ENCODE measurements around the gene ADAM12.

ADAM12 gene

DNA sequence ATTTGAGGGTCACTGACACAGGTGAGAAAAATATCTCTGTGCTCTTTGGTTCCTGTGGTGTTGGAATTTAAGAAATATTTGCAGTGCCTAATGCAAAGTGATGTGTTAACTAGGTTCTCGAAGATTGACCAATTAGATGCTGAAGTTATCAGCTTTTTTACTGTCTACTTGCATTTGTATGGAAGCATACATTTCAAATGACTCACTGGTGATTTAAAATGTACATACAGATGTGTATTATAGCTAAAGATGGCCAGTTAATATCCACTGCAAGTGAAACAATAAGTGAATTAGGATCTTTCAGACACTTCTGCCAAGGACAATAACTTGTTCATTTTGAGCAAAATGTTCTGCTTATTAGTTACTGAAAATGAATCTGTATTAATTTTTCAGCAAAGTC is 287.0 kb downstream of the ADAM12 start:
- no peak for DNase-seq

DNA sequence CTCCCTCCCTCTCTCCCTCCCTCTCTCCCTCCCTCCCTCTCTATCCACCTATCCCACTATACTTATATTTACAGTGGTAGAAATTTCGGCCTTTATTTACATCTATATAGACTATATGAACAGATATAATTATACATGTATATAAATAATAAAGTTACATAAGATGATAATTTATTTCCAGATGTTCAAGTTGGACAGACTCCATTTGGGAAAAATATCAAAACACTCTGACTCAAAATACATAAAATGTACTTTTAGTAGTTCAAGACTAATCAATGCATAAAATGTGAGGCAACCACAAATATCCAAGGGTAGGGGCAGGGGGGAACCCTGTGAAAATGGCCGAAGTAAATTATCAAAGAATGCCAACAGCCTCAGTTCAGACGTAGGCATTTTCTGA is 288.9 kb downstream of the ADAM12 start:
- DNase-seq = no peak

DNA sequence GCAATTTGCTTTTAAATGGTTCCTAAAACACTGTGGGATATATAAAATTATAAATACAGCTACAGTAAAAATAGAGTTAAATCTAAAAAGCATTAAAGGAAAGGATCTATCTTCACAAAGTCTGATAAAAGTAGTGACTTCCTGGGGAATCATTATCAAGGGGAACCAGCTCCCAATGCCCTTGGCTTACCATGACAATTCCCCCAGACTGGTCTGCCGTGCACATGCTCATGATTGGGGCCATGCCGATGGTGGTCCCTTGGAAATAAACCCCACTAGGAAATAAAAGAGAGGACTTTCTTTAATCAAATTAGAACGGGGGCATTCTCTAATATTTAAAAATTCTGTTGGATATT is 290.1 kb downstream of the ADAM12 start:
- DNase-seq = no peak

DNA sequence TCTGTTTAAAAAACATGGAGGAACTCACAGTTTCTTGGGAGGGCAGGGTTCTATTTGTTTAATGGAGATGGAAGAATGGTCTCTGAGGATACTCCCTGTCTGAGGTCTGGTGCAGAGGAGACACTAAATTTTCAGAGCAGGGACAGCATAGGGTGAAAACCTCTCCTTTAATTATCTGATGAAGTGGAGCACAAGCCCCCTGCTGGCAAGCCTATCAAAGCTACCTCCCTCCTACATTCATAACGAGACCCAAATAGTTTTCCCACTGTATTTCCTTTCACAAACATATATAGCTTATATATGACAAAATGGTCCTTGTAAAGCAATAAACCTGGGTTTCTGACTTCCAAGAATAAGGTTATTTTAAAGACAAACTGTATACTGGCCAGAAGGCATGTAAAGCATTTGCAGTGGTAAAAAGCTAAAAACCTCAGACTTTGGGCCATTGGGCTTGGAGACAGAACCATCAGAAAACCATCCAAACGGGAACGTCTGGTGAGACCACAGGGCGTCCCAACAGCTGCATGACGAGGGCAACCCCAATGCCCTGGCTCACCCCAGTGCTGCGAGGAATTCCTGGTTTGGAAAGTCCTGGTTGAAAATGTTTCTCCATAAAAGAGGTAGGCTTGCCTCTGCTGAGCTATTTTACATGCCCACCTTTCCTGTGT is 290.6 kb downstream of the ADAM12 start:
- no peak for DNase-seq

DNA sequence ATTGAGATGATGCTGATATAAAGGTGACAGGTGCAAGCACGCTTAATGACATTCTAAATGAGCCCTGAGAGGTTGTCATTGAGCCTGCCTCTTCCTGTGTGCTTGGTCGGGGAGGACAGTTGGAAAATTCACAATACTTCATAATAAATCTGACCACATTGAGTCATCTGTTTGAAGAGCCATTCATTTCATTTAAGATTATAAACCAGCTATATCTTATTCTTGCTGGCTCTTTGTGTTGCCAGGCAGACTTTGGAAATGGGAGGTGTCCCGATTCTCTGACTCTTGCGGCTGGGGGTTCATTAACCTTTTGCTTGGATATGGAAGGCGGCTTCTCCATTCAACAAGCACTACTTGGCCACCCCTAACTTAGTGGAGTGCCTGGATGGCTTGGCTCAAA is 293.7 kb downstream of the ADAM12 start:
- DNase-seq = no peak

DNA sequence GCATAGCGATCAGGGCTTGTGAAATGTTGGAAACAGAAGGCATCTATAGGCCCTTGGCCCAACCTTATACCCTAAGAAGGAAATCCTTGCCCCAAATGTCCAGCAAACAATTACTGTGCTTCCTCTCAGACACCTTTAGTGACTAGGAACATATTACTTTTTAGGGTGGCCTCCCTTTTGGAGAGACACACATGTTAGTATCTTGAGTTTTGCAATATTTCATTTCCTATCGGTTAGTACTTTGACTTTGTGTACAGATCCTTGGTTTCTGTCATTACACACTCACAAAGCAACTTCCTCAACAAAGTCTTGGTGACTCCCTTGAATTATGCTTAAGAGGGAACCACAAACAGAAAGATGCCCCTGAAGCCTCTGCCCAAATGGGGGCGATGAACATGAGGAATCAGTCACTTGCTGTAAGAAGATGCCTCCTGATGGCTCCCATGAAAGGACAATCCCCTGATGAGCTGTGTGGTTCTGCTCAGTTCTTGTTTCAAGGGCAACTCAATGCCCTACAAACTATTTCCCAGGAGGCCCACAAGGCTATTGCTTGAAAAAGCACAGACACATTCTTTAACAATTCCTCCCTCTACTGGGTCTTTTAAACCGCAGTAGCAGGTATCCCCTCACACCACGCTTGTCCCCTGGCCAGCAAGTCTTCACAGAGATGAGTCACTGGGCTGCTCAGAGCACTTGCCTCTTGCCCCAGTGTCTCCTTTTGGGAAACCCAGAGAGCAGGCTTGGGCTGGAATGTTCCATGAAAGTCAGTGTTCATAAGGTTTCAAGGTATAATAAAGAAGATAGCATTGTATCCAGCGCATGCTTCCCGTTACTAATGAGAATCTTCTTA is 295.7 kb downstream of the ADAM12 start:
- no peak for DNase-seq

DNA sequence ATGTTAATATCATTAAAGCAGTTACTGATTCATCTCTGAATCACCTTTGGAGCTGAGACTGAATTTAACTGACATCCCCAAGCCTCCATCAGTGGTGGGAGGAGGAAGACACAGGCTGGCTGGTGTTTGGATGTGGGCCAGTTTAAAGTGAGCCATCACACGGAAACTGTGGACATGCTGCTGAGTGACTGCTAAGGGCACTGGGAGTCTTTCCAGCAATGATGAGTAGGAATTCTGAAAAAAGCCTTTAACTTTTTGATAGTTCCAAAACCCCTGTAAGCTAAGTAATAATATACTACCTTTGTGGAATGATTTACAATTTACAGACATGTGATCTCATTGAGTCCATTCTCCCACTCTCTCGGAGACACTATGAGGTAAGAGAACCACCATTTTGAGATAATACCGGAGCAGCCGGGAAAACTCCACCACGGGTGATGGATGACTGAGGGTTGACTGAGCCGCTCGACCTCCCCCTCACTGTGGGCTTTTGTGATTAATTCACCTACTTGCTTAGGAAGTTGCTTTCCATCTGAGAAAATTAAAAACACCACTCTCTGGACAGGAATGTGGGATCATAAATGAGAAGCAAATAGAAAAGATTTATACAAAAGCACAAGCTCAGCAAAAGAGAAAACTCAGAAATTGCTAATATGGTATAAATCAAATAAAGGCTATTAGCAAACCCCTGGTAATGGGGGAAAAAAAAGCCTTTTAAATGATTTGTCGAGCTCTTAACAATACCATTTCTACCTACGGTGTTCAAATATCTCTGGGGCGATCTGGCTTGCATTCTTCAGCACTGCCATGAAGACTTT is 297.2 kb downstream of the ADAM12 start:
- no peak for DNase-seq

DNA sequence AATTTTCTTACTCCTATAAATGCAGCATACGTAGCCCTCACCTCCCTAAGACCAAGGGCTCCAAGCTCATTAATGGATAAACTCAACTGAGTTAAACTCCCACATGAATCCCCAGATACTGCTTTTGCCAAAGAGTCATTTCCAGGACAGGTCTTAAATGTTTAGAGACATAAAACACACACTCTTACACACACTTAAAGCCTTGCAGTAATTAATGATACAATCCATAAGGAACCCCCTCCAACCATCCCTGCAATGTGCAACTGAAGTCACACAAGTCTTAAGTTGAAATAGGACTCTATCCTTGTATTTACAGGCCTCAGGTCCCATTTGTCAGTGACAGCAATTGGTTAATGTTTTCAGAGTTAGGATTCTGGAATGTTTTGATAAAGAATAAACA is 297.8 kb downstream of the ADAM12 start:
- no peak for DNase-seq

- no peak for DNase-seq
Measured at GRCh38 chr10:126087796-126088505, 300.3 kb downstream of the ADAM12 start.

GRCh38 chr10:126087153-126087680 is 301.1 kb downstream of the ADAM12 start:
- no peak for DNase-seq

DNA sequence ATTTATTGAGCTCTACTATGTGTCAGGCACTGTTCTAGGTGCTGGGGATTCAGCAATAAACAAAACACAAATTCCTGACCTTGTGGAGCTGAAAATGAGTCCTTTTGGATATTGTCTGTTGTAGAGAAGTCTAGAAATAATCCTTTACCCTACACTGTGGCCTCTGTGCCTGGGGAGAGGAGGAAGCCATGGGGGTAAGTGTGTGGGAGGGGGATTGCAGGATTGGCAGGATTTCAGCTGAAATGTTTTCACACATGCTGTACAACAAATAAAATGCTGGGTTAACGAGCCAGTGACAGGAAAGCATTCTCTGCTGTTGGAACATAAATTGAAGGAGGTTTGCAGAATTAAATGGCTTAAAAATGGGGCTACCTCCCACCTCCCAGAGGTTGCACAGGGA is 302.5 kb downstream of the ADAM12 start:
- no peak for DNase-seq

DNA sequence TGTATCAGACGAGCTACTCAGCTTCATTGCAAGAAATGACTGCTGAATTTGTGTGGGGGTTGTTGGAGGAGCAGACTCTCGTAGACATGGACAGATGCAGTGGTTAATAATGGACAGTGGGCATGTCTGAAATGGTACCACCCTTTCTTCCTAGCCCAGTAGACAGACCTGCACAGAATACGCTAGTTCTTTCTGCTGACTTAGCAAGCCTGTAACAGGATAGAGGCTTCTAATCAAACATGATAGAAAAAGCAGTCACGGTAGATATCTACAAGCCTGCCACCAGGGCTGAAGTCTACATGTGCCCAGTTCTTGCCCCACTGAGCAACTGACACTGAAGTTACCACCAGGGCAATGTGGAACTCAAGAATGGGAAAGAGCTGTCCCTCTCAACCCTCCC is 303.9 kb downstream of the ADAM12 start:
- no peak for DNase-seq

DNA sequence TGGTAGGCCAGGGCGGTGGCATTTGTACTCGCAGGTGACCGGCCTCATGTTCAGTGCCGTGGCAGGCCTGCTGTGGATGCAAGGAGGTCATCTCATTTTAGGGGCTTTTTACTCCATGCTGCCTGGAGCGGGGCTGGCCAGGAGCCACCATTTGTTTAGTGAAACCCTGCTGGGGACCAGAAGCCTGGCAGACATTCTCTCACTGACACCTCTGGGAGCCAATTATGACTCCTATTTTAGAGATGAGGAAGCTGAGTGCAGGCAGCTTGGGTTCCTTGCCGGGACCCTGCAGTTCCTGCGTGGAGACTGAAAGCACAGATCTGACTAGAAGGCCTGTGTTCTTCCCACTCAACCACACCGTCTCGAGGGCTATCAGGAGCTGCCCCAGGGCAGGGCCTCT is 305.3 kb downstream of the ADAM12 start:
- no peak for DNase-seq

DNA sequence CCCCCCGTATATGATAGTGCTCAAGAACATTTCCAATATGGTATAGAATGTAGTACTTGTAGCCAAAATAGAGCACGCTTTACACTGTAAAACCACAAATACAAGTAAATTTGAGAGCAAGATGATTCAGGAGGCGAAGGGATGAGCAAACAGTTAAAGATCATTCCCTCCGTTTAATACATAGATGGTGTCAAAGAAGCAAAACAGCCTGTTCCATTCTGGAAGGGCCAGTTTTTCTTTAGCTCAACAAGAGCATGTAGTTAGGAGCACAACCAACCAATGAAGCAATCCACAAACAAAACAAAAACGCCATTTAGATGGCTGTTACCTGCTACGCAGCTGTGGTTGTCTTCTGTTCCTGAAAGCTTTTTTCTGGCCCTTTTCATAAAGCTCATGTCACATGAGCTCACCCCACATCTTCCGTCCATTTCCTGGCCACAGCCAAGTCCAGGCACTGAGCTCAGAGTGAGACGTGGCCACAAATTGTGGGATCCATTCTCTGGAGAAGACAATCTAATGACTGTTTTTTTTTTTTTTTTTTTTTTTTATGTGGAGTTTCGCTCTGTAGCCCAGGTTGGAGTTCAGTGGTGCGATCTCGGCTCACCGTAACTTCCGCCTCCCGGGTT is 306.3 kb downstream of the ADAM12 start:
- no peak for DNase-seq

DNA sequence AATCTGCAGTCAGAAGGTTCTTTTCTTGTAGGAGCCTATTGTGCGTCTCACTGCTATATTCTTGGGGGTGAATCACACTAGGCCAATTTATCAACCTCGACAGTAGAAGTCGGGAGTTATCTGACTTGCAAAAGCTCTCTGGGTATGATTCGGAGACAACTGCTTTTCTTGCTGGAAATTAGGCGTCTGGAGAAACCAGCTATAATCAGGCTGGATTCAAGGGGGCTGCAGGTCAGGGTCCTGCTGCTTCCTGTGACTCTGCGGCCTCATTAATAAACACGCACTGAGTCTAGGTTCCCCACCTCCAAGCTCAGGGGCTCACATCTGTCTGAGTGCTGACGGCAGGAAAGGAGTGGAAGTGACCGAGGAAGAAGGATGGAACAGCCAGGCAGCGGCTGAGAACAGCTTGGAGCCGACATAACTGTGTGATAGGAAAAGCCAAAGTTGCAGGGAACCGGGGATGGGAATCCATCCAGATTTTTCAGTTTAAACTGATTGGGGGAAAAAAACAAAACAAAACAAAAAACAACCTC is 307.3 kb downstream of the ADAM12 start:
- no peak for DNase-seq

GRCh38 chr10:126080291-126080825 is 307.9 kb downstream of the ADAM12 start:
- no peak for DNase-seq

GRCh38 chr10:126075009-126075408 is 313.3 kb downstream of the ADAM12 start:
- no peak for DNase-seq

DNA sequence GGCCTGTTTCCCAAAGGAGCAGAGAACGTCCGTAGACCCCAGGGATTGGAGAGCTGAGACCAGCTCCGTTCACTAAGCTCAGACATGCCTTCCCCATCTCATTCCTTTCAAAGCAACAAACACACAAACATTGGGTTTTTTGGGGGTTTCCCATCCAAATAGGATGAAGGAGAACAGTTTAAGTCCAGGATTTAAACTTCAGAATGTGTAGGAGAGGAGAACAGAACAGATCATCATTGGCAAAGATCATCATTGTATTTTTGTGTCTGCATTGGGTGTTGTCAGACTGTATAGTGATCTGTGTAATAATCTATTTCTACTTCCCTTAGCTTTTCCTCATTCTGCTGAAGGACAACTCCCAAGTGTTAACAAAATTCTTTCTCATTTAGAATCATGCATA is 314.0 kb downstream of the ADAM12 start:
- DNase-seq = no peak

GRCh38 chr10:126073606-126074005 is 314.7 kb downstream of the ADAM12 start:
- DNase-seq = no peak

DNA sequence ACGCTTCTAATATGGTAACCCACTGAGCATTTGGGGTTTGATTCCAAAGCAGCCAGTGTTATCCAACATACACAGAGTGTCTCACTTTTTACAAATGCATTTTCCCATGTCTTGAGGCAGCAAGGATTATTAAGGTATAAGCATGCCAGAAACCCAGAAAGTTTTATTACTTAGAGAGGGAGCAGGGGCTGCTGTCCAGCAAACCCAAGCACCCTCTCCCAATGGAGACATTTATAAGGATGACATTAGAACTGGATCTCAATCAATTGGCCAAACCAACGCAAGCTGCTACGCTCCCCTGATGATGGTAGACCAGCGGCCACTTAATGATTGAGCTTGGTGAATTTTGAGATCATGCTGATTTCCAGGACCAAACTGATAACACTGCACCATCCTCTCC is 315.7 kb downstream of the ADAM12 start:
- DNase-seq = no peak

DNA sequence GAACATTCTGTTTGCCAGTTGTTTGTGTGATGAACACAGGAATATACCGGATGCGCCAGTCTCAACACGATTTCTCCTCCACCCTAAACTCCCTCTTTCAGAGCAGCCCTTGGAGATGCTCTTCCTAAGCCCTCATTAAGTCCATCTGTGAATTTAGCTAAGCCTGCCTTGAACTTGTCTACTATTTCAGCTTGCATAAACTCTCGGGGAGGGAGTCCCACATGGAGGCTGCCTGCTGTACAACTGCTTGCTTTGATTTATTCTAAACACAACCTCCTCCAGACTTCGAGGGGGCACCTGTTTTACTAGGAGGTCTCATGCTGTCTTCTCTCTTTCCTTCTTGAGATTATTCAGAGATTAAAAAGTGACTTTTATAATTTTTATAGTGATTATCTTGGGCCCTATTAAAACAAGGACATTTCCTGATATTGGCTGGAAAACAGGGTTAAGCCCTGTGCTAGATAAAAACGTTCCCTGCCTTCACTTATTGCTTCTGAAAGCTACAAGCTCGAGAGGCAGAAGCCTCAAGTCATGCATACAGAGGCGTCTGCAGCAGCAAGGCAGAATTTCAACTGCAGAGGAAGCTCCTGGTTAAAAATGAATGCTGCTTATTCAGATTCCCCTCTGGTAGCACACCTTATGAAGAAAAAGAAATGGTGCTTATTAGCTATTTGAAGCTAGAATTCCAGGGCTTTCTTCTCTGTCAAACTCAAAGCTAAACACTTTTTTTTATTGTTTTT is 317.6 kb downstream of the ADAM12 start:
- DNase-seq = no peak
